Measurements from ENCODE around the gene OPN5.

- TF ChIP-seq FOXA1 (IDR thresholded peaks at IDR 0.05): no peak
- no peak for TF ChIP-seq HDGF (IDR thresholded peaks at IDR 0.05; ENCODE audit: borderline replicate concordance)
- no peak for TF ChIP-seq ARNT (IDR thresholded peaks at IDR 0.05)
- no peak for TF ChIP-seq SUZ12 (IDR thresholded peaks at IDR 0.05)
- no peak for TF ChIP-seq BHLHE40 (IDR thresholded peaks at IDR 0.05; ENCODE audit: borderline replicate concordance)
- no peak for TF ChIP-seq NFRKB (IDR thresholded peaks at IDR 0.05)
- TF ChIP-seq ELF4 (IDR thresholded peaks at IDR 0.05): no peak
- TF ChIP-seq SP1 (IDR thresholded peaks at IDR 0.05): no peak
- no peak for TF ChIP-seq PKNOX1 (IDR thresholded peaks at IDR 0.05)
- TF ChIP-seq L3MBTL2 (conservative IDR thresholded peaks at IDR 0.05): no peak
Measured at GRCh38 chr6:47787620-47788497, 6.0 kb downstream of the OPN5 start.

Measured in HEK293T (cell line).